LNCAP (cell line): Measurements from ENCODE around the gene RET.

Source experiments
- CTCF ChIP-seq: fragments of 450-650 bp; IDR thresholded peaks from 2 replicates; pipeline ENCODE4 v1.5.1; 2017; ENCODE audit warnings: mild to moderate bottlenecking

The RET gene

DNA sequence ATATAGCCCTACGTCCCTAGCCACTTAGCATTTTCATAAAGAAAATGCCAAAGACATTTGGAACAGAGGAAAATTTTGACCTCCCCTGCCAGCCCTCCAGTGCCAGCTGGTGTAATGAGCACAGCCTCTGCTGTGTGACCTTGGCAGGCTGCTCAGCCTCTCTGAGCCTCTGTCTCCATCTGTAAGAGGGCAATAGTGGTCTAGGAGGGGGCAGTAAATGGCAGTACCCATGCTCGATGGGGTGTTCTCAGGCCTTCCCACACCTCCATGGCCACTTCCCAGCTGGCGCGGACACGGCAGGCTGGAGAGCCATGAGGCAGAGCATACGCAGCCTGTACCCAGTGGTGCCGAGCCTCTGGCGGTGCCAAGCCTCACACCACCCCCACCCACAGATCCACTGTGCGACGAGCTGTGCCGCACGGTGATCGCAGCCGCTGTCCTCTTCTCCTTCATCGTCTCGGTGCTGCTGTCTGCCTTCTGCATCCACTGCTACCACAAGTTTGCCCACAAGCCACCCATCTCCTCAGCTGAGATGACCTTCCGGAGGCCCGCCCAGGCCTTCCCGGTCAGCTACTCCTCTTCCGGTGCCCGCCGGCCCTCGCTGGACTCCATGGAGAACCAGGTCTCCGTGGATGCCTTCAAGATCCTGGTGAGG lies 37.3 kb downstream of the RET start:
- TF ChIP-seq CTCF = no peak

GRCh38 chr10:43114743-43115611 lies 38.1 kb downstream of the RET start:
- TF ChIP-seq CTCF = no peak

DNA sequence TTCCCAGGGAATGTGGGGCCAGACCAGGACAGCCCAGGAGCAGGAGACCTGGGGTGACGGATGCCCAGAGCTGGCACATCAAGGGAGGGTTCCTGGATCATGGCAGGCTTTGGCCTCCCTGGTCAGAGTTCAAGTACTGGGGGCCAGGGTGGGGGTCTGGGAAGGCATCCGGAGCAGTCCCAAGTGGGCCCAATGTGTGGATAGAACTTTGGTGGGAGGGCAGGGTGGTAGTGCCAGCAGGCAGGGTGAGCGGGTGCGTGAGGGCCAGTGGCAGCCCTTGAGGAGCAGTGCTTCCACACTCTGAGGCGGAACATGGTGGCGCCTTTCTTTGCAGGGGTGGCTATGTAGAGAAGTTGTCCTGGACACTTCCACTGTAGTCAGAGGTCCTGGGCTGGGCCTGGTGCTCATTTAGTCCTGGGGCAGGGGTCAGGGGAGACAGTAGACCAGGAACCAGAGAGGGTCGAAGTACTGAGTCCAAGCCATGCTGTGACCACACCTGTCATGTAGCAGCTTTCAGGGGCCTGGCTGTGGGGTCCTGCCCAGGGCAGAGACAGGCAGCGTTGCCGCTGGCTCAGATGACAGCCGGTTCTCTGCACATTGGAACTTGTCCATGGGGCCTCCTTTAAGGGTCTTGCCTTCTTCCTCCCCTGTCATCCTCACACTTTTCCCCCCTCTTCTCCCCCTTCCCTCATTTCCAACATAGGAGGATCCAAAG lies 39.2 kb downstream of the RET start:
- no peak for TF ChIP-seq CTCF

DNA sequence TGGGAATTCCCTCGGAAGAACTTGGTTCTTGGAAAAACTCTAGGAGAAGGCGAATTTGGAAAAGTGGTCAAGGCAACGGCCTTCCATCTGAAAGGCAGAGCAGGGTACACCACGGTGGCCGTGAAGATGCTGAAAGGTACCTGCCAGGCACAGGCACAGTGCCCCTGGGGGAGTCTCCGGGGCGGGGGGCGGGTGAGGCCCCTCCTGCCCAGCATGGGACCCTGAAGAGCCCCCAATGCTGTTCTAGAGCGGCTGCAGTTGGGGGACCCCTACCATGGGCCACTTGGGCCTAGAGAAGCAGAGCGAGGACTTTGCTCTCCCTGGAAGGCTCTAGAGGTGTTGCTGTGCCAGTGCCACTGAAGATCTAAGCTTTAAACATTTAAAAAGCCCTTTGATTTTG lies 39.7 kb downstream of the RET start:
- no peak for TF ChIP-seq CTCF

DNA sequence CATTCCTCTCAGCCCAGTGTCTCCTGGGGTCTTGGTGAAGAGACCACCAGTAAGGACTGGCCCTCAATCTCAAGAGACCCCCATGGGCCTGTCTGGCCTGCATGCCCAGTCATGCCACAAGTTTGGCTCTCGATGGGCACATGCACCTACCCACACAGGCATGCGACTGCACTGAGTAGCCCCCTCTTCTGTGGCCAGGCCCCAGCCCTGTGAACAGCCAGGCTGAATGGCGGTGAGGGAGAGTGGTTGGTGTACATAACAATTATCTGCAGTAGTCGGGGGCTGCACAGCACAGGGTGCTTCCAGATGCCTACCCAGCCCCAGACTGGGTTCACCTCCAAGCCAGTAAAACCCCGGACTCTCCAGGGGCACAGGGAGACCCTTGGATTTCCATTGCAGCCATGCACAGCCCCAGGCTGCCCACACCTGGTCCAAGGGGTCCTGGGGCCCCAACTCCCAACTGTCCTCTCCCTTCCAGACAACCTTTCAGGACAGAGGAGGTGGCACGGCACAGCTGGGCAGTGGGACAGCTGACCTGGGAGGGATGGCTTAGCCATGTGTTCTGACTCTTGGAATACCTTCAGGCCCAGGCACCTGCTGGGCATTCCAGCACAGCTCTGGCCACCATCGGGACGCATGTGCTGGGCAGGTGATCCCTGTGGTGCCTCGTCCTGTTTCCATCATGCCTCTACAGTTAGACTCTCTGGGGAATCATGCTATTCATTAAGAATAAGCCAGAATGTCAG lies 40.3 kb downstream of the RET start:
- no peak for TF ChIP-seq CTCF

DNA sequence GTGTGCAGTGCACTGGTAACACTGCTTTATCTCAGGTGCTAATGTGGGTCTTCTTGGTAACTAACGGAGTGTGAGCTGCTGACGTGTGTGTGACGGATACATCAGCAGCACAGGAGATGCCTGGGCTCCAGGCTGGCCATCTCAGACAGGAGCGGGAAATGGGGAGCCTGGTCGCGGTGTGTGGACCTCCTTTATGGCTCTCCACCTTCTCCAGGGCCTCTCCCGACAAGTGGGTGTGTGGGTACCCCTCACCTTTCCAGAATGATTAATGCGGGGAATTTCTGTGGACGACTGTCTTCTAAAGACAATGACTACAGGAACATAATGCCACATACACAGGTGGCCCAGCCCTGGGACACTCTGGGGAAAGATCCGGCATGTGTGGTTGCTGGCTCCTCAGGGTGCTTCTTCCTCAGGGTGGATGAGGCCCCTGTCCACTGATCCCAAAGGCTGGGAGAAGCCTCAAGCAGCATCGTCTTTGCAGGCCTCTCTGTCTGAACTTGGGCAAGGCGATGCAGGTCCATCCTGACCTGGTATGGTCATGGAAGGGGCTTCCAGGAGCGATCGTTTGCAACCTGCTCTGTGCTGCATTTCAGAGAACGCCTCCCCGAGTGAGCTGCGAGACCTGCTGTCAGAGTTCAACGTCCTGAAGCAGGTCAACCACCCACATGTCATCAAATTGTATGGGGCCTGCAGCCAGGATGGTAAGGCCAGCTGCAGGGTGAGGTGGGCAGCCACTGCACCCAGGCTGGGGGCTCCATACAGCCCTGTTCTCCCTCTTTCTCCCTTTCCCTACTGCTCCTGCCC lies 41.1 kb downstream of the RET start:
- no peak for TF ChIP-seq CTCF
